Measurements from ENCODE around the gene HOXD9. TPM values are rescaled to one million over a fixed set of nuclear protein-coding genes. Genes with fewer than 3 reads are reported as not detected.

The HOXD9 gene
- total RNA-seq, 1 donor from 2014 or later: not detected

DNA sequence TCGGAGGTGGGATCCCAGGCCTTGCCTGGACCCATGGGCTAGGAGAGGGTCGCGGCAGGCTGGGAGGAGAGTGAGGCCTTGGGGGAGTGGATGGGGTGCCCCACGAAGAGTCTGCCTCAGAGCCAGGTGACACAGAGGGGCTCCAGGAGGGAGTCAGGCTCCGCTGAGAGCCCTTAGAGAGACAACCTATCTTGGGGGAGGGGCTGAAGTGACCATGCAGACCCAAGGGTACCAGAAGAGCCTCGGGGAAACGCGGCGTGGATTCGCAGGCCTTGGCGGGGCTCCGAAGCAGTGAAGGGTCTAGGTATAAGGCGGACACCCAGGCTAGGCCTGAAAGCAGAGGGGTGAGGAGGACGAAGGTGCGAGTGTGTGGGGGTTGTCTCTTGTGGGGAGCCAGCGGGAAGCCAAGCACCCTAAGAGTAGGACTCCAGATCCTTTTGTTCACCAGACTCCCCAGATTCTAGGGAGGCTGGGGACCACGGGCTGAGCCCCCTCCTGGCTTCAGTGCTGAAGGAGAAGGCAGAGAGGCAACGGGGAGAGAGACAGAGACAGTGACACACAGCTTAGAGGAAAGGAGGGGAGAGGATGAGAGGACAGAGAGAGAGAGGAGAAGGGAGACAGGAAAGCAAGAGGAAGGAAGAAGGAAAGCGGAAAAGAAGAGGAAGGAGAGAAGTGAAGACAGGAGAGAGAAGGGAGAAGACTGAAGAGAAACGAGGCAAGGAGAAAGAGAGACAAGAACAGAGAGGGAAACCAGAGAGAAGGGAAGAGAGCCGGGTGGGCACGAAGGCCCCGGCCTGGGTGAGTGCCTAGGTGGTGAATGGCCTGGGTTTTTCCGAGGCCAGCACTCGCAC is 16.6 kb upstream of the HOXD9 start:
- Mint-ChIP-seq H3K4me3 (peak overlapping the region; percentile 37), H3K4me1 (peaks cover 5% of the 10 kb centered on the region), H3K27ac (peak overlapping the region; percentile 77), H3K27me3 (peaks cover 83% of the 10 kb centered on the region), H3K9me3 (peaks cover 9% of the 10 kb centered on the region), H3K36me3 (ENCODE audit: low read depth) (peaks cover 8% of the 10 kb centered on the region)
- intact Hi-C loops (cut with micrococcal nuclease): no loop called here
- no peak for DNase-seq

DNA sequence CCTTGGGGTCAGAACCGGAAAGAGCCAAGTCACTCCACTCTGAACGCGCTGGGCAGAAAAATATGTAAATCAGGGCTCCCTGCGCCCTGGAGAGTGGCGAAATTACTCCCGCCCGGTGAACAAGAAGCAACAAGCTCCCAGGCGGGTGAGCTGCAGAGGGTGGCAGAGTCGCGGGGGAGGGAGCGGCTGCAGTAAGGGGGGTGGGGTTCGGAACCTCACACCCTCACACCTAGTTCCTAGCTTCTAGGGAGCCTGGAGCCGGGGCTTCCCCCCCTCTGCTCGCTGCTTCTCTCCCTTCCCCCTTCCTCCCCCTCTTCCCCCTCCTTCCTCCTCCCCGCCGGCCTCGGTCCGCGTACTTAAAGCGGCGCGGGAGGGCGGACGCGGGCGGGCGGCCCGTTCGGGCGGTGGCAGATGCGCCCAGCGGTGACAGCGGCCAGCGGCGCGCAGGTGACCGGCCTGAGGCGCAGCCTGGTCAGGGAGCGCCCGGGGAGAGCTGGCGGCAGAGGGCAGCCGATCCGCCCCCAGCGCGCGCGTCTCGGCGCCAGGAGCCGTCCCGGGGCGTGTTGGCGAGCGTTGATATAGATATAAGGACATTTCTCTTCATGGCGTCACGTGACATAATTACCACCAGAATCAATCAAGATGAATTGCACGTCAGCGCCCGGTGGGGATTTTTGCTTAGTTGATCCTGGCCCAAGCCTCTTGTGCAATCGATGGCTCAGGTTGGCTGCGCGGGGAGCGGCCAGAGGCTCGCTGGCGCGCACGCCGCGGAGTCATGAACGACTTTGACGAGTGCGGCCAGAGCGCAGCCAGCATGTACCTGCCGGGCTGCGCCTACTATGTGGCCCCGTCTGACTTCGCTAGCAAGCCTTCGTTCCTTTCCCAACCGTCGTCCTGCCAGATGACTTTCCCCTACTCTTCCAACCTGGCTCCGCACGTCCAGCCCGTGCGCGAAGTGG is 15.7 kb upstream of the HOXD9 start, which contains the start of gene HOXD11:
HOXD11 (plus strand) TSS at position 700 of the 959 bp plus-strand sequence; CDS start at position 776, 76 bp downstream.
- Mint-ChIP-seq H3K27ac (peak within 1 kb of the TSS; percentile 77), H3K4me1 (peaks cover 8% of the 10 kb centered on the region), H3K36me3 (ENCODE audit: low read depth) (peaks cover 8% of the 10 kb centered on the region), H3K4me3 (peak within 1 kb of the TSS; percentile 37), H3K9me3 (peaks cover 9% of the 10 kb centered on the region), H3K27me3 (peaks cover 82% of the 10 kb centered on the region)
- intact Hi-C loops (cut with micrococcal nuclease): no loop called here
- peak; percentile 65 for DNase-seq

DNA sequence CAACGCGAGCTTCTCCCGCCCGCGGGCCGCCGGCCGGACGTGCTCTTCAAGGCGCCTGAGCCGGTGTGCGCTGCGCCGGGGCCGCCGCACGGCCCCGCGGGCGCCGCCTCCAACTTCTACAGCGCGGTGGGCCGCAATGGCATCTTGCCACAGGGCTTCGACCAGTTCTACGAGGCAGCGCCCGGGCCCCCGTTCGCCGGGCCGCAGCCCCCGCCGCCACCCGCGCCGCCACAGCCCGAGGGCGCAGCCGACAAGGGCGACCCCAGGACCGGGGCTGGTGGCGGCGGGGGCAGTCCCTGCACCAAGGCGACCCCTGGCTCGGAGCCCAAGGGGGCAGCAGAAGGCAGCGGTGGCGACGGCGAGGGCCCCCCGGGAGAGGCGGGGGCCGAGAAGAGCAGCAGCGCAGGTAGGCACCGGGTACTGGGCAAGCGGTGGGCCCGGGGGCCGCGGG is 14.8 kb upstream of the HOXD9 start:
- H3K4me1 Mint-ChIP-seq: peaks cover 8% of the 10 kb centered on the region
- intact Hi-C loops (cut with micrococcal nuclease): no loop called here

DNA sequence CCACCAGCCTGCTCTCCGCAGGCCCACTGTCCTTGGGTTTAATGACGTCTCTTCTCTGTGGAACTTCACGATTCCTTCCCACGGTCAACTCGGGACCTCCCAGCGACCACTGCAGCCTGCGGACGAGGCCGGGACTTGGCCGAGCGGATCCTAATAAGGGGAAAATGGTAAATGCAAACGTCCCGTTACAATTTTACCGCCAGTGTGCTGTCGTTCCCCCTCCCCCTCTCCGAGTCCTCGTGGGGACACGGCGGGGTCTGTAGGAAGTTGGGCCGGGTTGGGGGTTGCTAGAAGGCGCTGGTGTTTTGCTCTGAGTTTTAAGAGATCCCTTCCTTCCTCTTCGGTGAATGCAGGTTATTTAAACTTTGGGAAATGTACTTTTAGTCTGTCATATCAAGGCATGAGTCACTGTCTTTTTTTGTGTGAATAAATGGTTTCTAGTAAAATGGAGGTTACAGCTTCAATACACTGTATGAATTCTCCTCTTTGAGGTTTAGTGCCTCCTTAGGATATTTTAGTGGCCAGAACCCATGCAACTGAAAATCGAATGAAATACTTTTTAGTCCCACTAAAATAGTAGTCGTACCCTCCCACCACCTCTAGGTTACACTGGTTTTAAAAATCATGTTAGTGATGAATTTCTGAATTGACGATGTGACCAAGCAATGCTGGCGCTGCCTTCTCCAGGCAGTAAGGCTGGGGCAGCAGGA is 13.2 kb upstream of the HOXD9 start:
- peaks cover 8% of the 10 kb centered on the region for H3K36me3 Mint-ChIP-seq (ENCODE audit: low read depth)
- H3K4me3 Mint-ChIP-seq: no peak overlapping the region
- H3K27ac Mint-ChIP-seq: peak overlapping the region; percentile 75
- H3K4me1 Mint-ChIP-seq: peaks cover 8% of the 10 kb centered on the region
- DNase-seq: no peak
- H3K27me3 Mint-ChIP-seq: peaks cover 84% of the 10 kb centered on the region
- peaks cover 9% of the 10 kb centered on the region for H3K9me3 Mint-ChIP-seq
- intact Hi-C loops (cut with micrococcal nuclease): no loop called here

More for the DNA sequence above, 14.8 kb upstream of the HOXD9 start:
- H3K9me3 Mint-ChIP-seq: peaks cover 9% of the 10 kb centered on the region
- no peak overlapping the region for H3K27ac Mint-ChIP-seq
- no peak for DNase-seq
- no peak overlapping the region for H3K4me3 Mint-ChIP-seq
- peaks cover 81% of the 10 kb centered on the region for H3K27me3 Mint-ChIP-seq
- peaks cover 8% of the 10 kb centered on the region for H3K36me3 Mint-ChIP-seq (ENCODE audit: low read depth)

DNA sequence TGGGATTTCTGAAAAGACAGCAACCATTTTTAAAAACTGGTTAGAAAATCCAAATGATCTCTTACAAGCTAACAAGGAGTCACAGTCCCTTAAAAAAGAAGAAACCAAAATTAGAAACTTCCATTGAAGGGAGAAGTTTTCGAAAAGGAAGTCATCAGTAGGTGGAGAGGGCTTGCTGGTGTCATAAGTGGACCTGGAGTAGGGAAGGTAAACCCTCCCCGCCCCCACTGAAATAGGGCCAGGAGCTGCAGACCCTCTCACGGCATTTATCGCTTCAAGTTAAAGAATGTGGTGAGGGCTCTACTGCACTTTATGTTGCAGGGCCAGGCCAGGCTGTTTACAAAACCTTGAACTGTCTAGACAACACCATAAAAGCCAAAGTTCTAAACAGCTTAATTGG is 12.6 kb upstream of the HOXD9 start:
- Mint-ChIP-seq H3K27ac (no peak overlapping the region), H3K4me1 (peaks cover 8% of the 10 kb centered on the region), H3K36me3 (ENCODE audit: low read depth) (peaks cover 7% of the 10 kb centered on the region), H3K4me3 (no peak overlapping the region), H3K9me3 (peaks cover 9% of the 10 kb centered on the region), H3K27me3 (peaks cover 80% of the 10 kb centered on the region)
- DNase-seq: no peak
- intact Hi-C loops (cut with micrococcal nuclease): loop anchor here (2.0 kb wide), 3 partner anchors 19 to 49 kb away; partner anchors contain the start of genes EVX2 and HOXD8

DNA sequence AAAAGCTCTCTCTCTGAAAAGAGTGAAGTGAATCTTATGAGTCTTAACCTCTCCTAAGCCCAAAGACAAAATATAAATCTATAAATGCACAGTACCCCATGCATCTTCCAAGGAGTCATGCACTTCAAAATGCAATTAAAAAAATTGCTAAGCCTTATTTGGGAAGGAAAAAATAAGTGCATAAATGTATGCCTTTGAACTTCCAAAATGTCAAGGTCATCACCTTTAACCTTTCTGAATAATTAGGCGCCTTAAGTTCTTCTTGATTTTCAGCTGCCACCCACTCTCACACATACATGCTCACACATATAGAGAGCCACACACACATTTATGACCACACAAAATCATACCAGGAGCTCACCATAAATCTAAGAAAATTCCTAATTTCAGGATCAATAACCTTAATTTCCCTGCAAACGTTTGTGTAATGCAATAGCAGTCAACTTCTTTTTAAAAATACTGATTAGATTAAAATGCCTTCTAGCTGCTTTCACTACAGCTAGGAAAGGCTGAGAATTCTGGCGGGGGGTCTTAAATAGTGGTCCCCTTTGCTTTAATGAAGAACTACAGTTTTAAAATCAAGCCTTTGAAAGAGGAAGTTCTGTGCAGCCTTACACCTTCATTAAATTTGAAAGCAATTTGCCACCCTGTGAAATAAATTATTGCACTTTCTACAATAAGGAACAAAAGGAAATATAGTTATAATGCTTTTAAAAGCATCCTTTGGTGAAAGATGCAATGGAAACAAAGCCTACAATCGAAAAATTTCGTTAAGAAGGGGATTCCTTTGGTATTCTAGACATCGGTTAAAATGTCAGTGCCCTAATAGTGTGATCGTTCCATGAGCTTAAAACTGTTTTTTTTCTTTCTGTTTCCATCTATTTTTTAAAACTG is 11.9 kb upstream of the HOXD9 start:
- peak overlapping the region; percentile 12 for H3K27ac Mint-ChIP-seq
- H3K4me1 Mint-ChIP-seq: peaks cover 8% of the 10 kb centered on the region
- peaks cover 9% of the 10 kb centered on the region for H3K9me3 Mint-ChIP-seq
- DNase-seq: no peak
- H3K36me3 Mint-ChIP-seq (ENCODE audit: low read depth): peaks cover 4% of the 10 kb centered on the region
- no peak overlapping the region for H3K4me3 Mint-ChIP-seq
- peaks cover 77% of the 10 kb centered on the region for H3K27me3 Mint-ChIP-seq
- intact Hi-C loops (cut with micrococcal nuclease): loop anchor here (2.0 kb wide), 3 partner anchors 18 to 48 kb away; partner anchors contain the start of genes EVX2 and HOXD8

DNA sequence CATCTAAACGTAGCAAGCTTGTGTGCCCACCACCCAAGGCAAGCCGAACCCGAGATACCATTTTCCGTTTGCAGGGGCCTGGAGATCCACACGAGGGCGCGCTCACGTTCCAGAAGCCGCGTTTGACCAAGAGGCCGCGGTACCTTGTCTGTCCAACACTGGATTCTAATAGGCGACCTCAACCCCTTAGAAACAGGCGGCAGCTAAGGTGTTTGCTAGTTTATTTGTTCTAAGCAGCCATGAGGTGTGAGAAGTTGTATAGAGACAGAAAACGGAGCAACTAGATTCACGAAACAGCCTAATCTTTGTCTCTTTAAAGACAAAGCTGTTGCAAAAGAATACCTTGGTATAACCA is 11.2 kb upstream of the HOXD9 start:
- intact Hi-C loops (cut with micrococcal nuclease): loop anchor here (2.0 kb wide), 3 partner anchors 18 to 48 kb away; partner anchors contain the start of genes EVX2 and HOXD8
- peaks cover 5% of the 10 kb centered on the region for H3K4me1 Mint-ChIP-seq
- H3K36me3 Mint-ChIP-seq (ENCODE audit: low read depth): peaks cover 1% of the 10 kb centered on the region
- peaks cover 76% of the 10 kb centered on the region for H3K27me3 Mint-ChIP-seq
- no peak overlapping the region for H3K4me3 Mint-ChIP-seq
- DNase-seq: no peak
- peak overlapping the region; percentile 12 for H3K27ac Mint-ChIP-seq
- peaks cover 6% of the 10 kb centered on the region for H3K9me3 Mint-ChIP-seq

DNA sequence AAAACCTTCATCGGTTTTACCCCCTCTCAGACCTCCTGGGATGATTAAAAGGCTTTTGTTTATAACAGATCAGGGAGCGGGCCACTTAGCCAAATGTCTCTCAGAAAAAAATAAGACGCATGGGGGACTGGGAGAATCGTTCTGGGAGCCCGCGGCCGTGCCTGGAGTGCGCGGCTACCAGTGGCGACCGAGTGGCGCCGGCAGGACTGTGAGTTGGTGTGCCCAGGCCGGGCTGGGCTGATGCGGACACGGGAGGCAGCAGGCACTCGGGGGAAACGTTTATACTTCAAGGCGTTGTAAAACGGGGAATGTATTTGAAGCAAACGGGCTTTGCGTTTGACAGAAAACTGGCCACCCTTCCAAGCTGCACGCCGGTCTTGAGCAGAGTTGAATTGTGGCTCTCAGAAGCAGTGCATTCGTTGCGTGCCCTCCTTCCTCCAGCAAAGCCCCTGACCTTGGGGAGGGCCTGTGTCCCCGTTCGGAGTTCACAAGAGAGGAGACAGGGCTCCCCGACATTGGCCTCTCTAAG is 10.6 kb upstream of the HOXD9 start:
- Mint-ChIP-seq H3K27ac (peak overlapping the region; percentile 56), H3K4me3 (no peak overlapping the region), H3K27me3 (peaks cover 79% of the 10 kb centered on the region), H3K36me3 (ENCODE audit: low read depth) (no peaks in the 10 kb centered on the region), H3K9me3 (peaks cover 6% of the 10 kb centered on the region), H3K4me1 (peaks cover 3% of the 10 kb centered on the region)
- intact Hi-C loops (cut with micrococcal nuclease): loop anchor here (2.0 kb wide), 3 partner anchors 17 to 47 kb away; partner anchors contain the start of genes EVX2 and HOXD8
- DNase-seq: no peak

DNA sequence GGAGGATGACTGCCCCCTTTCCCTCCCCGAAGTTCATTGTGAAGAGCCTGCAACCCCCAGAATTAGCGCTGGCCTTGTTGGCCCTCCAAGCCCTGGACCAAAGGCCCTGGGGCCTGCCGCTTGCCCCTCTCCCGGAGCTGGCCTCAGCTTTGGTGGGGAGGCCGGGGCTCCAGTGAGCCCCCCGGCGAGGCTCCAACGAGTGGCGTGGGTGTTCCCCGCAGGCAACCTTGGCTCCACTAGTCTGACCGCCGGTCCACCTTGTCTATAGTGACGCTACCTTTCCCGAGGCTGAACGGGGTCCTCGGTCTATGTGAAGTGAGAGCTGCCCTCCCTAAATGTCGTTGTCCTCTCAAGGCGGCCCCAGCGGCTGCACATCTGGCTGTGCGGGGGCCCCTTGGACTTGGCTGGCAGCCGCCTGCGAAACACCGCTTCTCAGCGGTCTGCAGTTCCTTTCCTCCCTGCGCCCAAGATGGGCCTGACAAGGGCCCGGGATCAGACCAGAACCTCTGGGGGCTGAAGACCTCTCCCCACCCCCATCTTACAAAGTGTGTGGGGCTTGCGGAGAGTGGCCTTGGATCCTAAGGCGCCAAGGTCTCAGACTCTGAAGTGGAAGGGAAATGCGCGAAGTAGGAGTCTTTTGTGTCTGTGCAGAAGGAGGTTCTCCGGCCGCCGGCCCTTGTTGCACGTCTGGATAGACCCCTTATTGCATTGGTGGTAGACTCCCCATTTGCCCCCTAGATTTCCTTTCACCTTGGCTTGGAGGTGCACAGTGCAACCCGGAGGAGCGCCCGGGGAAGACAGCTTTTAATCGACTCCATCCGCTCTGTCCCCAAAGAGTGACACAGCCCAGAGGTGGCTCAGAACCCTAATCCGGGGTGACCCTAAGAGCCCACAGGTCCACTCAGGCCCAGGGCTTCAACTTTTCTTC is 9.9 kb upstream of the HOXD9 start:
- intact Hi-C loops (cut with micrococcal nuclease): no loop called here

DNA sequence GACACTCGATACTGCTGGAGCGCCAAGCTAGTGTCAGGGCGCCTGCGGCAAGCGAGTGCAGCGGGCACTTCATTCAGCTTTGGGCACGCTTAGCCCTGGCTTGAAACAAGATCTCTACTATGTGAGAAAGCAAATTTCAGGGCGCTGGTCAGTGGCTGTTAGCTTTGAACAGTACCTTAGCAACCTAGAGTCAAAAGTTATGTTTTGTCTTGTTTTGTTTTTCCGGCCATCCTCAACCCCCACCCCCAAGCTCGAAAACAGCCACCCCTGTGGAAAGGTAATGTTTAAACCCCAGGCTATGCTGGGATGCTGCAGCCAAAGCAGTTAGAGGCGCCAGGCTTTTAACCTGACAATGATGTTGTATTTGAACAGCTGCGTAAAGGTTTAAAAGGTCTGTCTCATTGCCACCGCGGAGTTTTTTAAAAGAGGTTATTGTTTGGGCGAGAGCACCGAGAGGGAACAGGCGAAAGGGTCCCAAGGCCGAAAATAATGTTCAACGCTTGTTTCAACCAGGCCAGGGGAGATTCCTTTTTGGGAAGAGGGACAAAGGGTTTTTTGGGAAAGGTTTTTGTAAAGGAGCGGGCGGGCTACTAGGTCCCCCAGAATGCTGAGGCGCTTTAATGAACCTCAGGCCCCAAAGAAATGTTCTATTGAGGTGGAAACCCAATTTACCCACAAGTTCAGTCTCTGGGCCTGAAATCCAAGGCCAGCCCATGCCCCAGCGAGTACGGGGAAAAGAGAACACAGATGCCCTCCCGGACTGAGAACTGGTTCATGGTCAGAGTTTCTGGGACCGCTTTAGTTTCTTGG is 8.2 kb upstream of the HOXD9 start:
- peaks cover 3% of the 10 kb centered on the region for H3K36me3 Mint-ChIP-seq (ENCODE audit: low read depth)
- H3K4me1 Mint-ChIP-seq: peaks cover 7% of the 10 kb centered on the region
- peaks cover 86% of the 10 kb centered on the region for H3K27me3 Mint-ChIP-seq
- intact Hi-C loops (cut with micrococcal nuclease): no loop called here
- no peak overlapping the region for H3K27ac Mint-ChIP-seq
- no peak overlapping the region for H3K4me3 Mint-ChIP-seq
- DNase-seq: no peak
- H3K9me3 Mint-ChIP-seq: peaks cover 10% of the 10 kb centered on the region

More for the DNA sequence above, 9.9 kb upstream of the HOXD9 start:
- Mint-ChIP-seq H3K36me3 (ENCODE audit: low read depth) (no peaks in the 10 kb centered on the region), H3K27ac (peak overlapping the region; percentile 73), H3K4me1 (peaks cover 3% of the 10 kb centered on the region), H3K9me3 (peaks cover 8% of the 10 kb centered on the region), H3K4me3 (no peak overlapping the region), H3K27me3 (peaks cover 82% of the 10 kb centered on the region)
- no peak for DNase-seq
